ENCODE results near the gene NFATC2.

GRCh38 chr20:51451484-51451883, 91.0 kb downstream of the NFATC2 start:
- no peak for TF ChIP-seq POLR2A (IDR thresholded peaks at IDR 0.05)
- TF ChIP-seq, protein P1, sequence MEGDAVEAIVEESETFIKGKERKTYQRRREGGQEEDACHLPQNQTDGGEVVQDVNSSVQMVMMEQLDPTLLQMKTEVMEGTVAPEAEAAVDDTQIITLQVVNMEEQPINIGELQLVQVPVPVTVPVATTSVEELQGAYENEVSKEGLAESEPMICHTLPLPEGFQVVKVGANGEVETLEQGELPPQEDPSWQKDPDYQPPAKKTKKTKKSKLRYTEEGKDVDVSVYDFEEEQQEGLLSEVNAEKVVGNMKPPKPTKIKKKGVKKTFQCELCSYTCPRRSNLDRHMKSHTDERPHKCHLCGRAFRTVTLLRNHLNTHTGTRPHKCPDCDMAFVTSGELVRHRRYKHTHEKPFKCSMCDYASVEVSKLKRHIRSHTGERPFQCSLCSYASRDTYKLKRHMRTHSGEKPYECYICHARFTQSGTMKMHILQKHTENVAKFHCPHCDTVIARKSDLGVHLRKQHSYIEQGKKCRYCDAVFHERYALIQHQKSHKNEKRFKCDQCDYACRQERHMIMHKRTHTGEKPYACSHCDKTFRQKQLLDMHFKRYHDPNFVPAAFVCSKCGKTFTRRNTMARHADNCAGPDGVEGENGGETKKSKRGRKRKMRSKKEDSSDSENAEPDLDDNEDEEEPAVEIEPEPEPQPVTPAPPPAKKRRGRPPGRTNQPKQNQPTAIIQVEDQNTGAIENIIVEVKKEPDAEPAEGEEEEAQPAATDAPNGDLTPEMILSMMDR (IDR thresholded peaks at IDR 0.05) = no peak

All from Peyer's patch (tissue), 4 donors.